ENCODE results near the gene NBEA.
"Not testable (repeated sequence)": the region's sequence is repeated elsewhere in the genome, so short reads cannot be mapped to it uniquely, and the experiment has no call there.

NBEA gene

GRCh38 chr13:34941835-34942731 lies at the start of gene NBEA:
NBEA (plus strand) TSS chr13:34942270; CDS start chr13:34942821, 551 bp downstream.
- FAIRE-seq: peak; percentile 54

DNA sequence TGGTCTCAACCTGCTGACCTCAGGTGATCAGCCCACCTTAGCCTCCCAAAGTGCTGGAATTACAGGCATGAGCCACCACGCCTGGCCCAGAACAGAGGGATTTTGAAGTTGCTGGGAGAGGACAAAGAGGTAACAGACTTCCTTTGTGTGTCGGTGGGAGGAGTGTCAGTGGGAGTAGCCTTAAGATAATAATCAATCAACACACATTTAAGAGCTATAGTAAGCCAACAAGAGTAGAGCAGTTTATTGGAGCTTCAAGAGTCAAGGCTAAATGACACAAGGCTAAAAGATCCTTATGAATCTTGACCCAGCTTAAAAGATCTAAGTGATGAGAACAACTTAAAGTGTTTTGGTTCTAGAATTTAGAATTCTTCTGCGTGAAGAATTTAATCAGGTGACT lies 47.3 kb upstream of the NBEA start:
- FAIRE-seq: no peak

GRCh38 chr13:34897220-34897619 lies 44.9 kb upstream of the NBEA start:
- no peak for FAIRE-seq

GRCh38 chr13:34899888-34900287 lies 42.2 kb upstream of the NBEA start:
- no peak for FAIRE-seq

- no peak for FAIRE-seq
Observed at GRCh38 chr13:34900288-34900739, 41.8 kb upstream of the NBEA start.

GRCh38 chr13:34901572-34901971 lies 40.5 kb upstream of the NBEA start:
- FAIRE-seq: no peak

DNA sequence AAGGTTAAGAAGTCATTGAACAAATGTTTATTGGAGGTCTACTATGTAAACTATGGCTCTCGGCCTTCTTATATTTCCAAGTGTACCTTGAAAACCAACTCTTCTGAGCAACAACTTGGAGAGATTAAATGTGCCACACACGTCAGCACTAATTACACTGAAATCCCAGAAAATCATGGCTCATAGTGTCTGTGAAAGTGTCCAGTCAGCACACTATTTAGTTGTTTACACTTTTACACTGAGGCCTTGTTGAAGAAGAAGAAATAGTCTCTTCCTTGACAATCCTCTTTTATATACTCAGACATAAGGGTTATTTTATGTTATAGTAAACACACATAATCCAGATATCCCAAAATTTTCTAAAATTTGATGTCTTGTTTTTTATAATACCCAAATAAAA lies 30.9 kb upstream of the NBEA start:
- FAIRE-seq: no peak

- no peak for FAIRE-seq
Observed at GRCh38 chr13:34913040-34913439, 29.0 kb upstream of the NBEA start.

GRCh38 chr13:34914416-34914815 lies 27.7 kb upstream of the NBEA start:
- no peak for FAIRE-seq

GRCh38 chr13:34926508-34926907 lies 15.6 kb upstream of the NBEA start:
- peak; percentile 94 for FAIRE-seq

- FAIRE-seq: not testable (repeated sequence)
Observed at GRCh38 chr13:34928676-34929075, 13.4 kb upstream of the NBEA start.

GRCh38 chr13:34931572-34931971 lies 10.5 kb upstream of the NBEA start:
- FAIRE-seq: no peak

GRCh38 chr13:34933349-34933748 lies 8.7 kb upstream of the NBEA start:
- peak; percentile 40 for FAIRE-seq

GRCh38 chr13:34933786-34934185 lies 8.3 kb upstream of the NBEA start:
- FAIRE-seq: no peak

DNA sequence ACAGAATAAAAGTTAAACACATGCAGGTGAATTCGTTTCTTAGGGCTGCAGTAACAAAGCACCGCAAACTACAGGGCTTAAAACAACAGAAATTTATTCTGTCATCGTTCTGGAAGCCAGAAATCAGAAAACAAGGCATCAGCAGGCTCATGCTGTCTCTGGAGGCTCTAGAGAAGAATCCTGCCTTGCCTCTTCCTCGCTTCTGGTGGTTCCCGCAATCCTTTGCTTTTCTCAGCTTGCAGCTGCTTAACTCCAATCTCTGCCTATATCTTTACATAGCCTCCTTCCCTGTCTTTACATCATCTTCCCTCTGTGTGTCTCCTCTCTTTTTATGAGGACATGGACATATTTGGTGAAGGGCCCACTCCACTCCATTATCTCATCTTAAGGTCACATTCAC lies 6.2 kb upstream of the NBEA start:
- no peak for FAIRE-seq

DNA sequence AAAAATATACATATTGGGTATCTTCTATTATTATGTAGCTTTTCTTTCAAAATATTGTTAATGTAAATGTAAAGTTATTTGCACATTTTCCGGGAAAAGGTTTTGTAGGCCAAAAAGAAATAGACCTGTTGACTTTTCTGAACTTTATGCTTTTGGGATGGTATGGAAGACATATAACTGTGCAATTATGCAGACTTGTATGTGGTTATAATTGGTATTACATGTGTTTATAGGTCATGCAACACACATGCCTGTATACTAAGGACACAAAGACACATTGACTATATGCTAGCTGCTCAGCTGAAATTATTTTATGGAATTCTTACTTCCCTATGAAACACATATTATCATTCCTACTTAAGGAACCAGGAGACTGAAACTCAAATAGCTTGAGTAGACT lies 2.3 kb upstream of the NBEA start:
- FAIRE-seq: no peak

- FAIRE-seq: no peak
Observed at GRCh38 chr13:34941436-34941834, 635 bp upstream of the NBEA start.

DNA sequence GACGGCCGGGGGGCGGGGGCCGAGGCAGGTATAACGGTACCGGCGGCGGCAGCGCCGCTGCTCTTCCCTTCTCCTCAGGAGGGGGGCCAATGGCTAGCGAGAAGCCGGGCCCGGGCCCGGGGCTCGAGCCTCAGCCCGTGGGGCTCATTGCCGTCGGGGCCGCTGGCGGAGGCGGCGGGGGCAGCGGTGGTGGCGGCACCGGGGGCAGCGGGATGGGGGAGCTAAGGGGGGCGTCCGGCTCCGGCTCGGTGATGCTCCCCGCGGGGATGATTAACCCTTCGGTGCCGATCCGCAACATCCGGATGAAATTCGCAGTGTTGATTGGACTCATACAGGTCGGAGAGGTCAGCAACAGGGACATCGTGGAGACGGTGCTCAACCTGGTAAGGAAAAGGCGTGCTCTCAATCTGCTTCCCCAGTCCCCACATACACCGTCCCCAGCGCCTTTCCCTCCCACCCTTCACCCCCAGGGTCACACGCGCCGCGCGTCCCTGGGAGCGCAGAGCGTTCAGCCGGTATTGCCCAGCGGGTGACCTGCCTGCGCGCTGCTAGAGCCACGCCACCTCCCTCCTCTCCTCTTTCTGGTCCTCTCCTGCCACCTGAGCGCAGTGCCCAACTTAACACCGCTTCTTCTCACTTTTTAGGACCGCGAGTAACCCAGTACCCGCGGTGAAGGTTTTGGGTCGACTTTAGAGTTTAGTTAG lies 814 bp downstream of the NBEA start:
- FAIRE-seq: no peak

DNA sequence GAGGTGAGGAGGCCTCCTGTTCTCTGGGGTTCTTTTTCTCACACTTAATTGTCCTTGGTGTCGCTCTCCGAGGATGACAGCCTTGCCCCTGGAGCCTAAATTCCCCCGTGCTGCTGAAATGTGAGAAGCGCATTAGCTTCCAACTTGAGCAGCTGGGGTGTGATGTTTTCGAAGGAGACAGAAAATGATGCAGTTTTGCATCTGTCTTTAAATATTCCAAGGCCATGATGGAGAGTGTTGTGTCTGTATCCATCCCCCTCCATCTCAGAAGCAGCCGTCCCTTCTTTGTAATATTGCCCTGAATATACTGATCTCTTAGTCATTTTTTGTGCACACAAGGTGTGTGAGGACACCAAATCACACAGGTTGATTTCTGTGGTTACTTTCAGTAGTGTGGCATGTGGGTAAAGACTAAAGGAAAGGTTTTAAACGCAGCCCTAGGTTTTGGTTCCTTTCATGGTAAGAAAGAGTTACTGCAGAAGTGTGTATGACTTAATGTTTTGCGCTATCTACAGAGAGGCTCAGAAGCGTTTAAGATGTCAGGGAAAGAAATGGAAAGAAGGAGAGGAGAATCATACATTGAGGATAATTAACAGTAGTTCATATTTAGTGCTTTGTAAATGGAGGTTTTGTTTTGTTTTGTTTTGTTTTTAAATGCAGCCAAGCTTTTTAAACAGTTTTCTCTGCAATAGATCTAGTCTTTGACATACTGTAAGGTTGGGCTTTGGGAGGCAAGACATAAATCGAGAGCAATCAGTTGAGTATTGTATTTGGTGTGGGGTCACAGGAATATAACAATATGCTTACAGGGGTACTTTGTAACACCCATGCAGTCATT lies 1.6 kb downstream of the NBEA start:
- FAIRE-seq: peak; percentile 17

DNA sequence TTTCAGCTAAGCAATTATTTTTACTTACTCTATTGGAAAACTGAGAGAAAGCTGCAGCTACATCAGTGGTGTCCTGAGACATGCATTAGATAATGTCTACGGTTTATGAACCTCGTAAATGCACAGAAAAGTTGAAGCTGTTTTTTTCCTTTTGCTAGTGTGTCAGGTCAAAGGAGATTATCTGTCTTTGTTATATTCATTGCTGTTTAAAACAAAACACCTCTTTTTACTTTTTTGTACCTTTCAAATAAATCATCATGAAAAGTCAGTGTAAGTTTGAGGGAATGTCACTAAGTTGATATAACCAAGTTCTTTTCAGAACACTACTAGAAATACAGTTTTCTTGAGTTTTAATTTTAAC lies 2.2 kb downstream of the NBEA start:
- no peak for FAIRE-seq

DNA sequence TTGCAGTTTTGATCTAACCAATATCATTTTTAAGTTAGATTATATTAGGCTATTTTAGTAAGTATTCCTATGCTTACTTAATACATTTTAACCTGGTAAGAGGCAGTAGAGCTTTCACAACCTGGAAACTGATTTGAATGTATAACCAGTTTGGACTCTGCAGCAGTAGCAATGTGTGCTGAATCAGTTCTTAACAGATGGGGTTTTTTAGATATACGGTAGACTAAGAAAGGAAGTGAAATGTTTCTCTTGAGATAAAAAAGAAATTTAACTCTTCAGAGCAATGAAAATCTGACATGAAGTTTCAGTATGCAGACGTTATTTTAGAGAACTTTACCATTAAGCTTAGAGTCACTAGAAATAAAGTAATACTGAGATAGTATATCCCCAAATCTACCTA lies 2.7 kb downstream of the NBEA start:
- no peak for FAIRE-seq

- no peak for FAIRE-seq
Observed at GRCh38 chr13:34951528-34951927, 9.5 kb downstream of the NBEA start.

DNA sequence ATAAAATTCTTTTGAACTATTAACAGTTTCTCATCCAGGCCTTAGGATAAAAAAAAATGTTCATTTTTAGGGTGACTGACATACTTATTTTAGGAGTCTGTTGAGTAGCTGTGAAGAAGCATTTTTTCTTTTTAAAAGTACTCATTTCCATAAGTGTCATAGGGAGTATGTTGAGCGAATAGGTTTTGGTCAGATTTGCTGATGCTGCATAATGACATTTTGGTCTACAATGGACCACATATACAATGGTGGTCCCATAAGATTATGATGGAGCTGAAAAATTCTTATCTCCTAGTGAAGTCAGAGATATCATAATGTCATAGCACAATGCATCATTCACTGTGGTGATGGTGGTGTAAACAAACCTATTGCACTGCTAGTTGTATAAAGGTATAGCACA lies 17.4 kb downstream of the NBEA start:
- FAIRE-seq: no peak
